AG10803 (cell line): ENCODE results near the gene STYXL2.

Experiments
- DNase-seq: peaks from one replicate; pipeline ENCODE4 v3.0.0; 2010; ENCODE audit warnings: low read depth
- H3K4me3 ChIP-seq: 2 replicates; pipeline ENCODE4 v1.5.1; 2011; ENCODE audit warnings: mild to moderate bottlenecking, low read length, control low read depth
- CTCF ChIP-seq: conservative IDR thresholded peaks from 2 replicates; pipeline ENCODE4 v1.5.1; 2011; ENCODE audit warnings: mild to moderate bottlenecking, low read length, control low read depth, inconsistent platforms

STYXL2 gene

DNA sequence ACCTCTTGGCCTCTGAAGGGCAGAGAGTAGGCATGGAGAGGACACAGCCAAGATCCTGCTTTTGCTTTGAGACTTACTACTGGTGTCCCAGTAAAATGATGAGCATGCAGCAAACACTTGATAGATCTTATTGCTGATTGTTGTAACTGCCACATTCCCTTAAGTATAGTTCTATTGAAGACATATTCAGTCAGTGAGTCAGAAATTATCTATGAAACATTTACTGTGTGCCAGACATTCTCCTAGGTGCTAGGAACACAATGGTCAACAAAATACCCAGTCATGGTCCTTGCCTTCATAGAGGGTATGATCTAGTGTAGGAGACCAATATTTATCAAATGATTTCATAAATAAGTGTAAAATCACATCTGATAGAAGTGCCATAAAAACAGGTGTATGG is 13.6 kb downstream of the STYXL2 start:
- DNase-seq = no peak

GRCh38 chr1:167109125-167109524 is 15.2 kb downstream of the STYXL2 start:
- DNase-seq = no peak
- H3K4me3 ChIP-seq = no peak overlapping the region
- no peak for TF ChIP-seq CTCF

More for the DNA sequence above, 13.6 kb downstream of the STYXL2 start:
- H3K4me3 ChIP-seq = no peak overlapping the region
- TF ChIP-seq CTCF = no peak

GRCh38 chr1:167110586-167110985 is 16.7 kb downstream of the STYXL2 start:
- TF ChIP-seq CTCF = no peak
- no peak overlapping the region for H3K4me3 ChIP-seq
- DNase-seq = no peak

GRCh38 chr1:167111868-167112709 is 18.2 kb downstream of the STYXL2 start:
- no peak overlapping the region for H3K4me3 ChIP-seq
- DNase-seq = no peak
- TF ChIP-seq CTCF = no peak

GRCh38 chr1:167114725-167115124 is 20.9 kb downstream of the STYXL2 start:
- TF ChIP-seq CTCF = no peak
- no peak overlapping the region for H3K4me3 ChIP-seq
- DNase-seq = no peak

- no peak overlapping the region for H3K4me3 ChIP-seq
- no peak for TF ChIP-seq CTCF
- no peak for DNase-seq
Observed at GRCh38 chr1:167115655-167116054, 21.8 kb downstream of the STYXL2 start.

DNA sequence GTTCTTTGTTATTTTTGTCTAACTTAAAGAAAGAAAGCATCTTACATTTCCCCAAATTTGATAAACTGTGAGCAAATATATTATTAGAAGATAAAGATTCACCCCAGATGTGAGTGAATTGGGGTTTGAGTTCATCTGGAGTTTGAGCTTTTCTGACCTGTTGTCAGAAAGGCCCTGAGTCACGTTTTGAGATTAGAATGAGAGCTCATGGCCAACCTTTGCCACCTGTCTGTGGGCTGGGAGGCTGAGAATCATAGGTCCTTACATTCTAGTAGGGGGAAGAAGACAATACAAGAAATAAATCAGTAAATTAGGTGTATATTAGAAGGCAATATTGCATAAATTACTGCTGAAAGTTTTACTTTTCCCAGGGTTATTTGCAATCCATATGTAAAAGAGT is 22.3 kb downstream of the STYXL2 start:
- DNase-seq = no peak

More for the DNA sequence above, 22.3 kb downstream of the STYXL2 start:
- H3K4me3 ChIP-seq = no peak overlapping the region
- TF ChIP-seq CTCF = no peak
